Anterior cingulate cortex (tissue), 58 donors: Measurements from ENCODE around the gene LRRC49.
"Not testable (repeated sequence)": the region's sequence is repeated elsewhere in the genome, so short reads cannot be mapped to it uniquely, and the experiment has no call there.

Experiments used
- DNase-seq, 58 donors: peaks; one replicate each; lab custom pipeline; 2025; lab: John Stamatoyannopoulos, UW

The LRRC49 gene

GRCh38 chr15:70892002-70892911, at the start of gene LRRC49, which contains the start of gene THAP10:
TSS of gene LRRC49 (plus strand) at chr15:70892826. CDS start at chr15:70892895, 69 bp downstream.
TSS of gene THAP10 (minus strand) at chr15:70892433. CDS start at chr15:70892272, 161 bp downstream.
- peak; percentile 36 to 96 (median 88) for DNase-seq

DNA sequence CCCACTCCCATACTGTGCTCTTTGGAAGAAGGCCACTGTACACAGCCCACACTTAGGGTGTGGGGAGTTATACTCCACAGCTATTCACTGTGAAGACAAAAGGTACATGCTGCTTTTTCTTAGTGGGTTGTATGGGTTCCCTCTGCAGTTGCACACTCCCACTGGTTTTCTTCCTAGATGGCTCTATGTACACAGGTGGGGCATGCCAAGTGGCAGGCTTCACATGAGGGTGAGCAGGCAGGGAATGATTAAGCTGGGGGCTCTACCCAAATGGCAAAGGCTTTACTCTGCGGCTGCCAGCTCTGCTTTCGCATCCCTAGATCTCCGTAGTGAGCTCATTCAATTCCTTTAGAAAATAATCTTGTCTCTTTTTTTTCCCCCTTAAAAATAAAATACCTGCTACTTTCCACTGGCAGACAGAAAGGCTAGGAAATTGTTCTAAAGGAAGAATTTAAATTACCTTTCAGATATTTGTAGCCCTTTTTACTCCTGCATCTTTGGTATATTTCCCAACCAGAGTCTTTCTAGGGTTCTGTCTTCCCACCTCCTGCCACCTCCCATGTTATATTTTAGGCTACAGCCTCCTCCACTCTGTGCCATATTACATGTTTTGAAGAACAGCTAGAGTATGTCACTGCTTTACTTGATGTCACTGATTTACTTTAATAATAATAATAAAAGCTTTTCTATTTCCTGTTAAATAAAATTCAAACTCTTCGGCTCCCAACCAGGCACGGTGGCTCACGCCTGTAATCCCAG, 46.8 kb upstream of the LRRC49 start:
- DNase-seq, result no peak

- DNase-seq, result no peak
Observed at GRCh38 chr15:70851889-70852288, 40.7 kb upstream of the LRRC49 start.

- DNase-seq, result peak in 2 of 58 donors; percentile 30 to 34
Observed at GRCh38 chr15:70852501-70853317, 39.9 kb upstream of the LRRC49 start.

DNA sequence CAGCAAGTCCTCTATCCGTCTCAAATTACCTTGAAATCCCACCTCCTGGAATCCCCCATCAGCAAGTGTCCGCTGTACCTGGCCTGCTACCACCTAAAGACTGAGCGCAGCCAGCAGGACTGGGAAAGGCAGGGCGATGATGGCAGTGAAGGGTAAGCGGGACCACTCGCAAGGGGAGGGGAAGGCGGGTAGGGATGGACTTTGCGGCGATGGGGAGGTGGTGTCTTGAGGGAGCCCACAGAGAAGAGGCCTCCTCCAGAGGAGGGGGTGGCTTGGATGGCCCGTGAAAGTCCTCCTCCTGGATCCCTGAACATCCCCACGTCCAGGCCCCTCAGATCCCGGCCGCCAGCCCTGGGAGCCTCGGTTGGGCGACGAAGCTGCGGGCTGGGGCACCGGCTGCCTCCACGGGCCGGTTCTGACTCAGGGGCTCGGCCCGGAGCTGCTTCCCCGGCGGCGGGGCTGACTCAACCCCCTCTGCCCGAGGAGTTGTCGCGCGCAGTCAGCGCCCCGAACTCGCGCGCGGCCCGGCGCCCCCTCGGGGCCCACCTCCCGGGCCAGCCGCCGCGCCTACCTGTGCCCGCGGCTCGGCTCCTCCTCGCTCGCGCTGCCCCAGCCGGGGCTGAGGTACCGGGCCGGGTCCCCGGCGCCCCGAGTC, 39.2 kb upstream of the LRRC49 start:
- DNase-seq, result peak in 14 of 58 donors; percentile 20 to 63 (median 44)

- peak in 44 of 58 donors; percentile 30 to 81 (median 61) for DNase-seq
Observed at GRCh38 chr15:70853973-70854665, 38.5 kb upstream of the LRRC49 start, which contains the start of gene LARP6. TSS of gene LARP6 (minus strand) at chr15:70854157. CDS start at chr15:70854088, 69 bp downstream.

GRCh38 chr15:70854666-70854976, 38.0 kb upstream of the LRRC49 start:
- peak in 4 of 58 donors; percentile 51 to 67 (median 62) for DNase-seq

DNA sequence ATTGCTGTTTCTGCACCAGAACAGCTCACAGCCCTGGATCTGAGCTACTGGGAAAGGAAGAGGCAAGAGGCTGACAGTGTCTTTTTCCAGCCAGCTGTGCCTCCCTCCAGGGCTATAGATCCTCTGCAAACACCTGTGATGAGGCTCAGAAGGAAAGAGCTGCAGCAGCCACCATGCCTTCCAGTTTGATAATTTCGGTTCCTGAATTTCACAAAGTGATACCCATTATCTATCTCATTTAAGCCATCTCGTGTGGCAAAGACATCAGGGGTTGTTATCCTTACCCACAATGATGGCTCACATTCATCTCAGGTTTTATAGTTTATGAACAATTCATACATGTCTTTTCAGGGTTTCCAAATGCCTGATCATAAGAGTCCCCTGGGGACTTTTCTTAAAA, 36.9 kb upstream of the LRRC49 start:
- DNase-seq, result no peak

GRCh38 chr15:70856177-70856883, 36.3 kb upstream of the LRRC49 start:
- no peak for DNase-seq

DNA sequence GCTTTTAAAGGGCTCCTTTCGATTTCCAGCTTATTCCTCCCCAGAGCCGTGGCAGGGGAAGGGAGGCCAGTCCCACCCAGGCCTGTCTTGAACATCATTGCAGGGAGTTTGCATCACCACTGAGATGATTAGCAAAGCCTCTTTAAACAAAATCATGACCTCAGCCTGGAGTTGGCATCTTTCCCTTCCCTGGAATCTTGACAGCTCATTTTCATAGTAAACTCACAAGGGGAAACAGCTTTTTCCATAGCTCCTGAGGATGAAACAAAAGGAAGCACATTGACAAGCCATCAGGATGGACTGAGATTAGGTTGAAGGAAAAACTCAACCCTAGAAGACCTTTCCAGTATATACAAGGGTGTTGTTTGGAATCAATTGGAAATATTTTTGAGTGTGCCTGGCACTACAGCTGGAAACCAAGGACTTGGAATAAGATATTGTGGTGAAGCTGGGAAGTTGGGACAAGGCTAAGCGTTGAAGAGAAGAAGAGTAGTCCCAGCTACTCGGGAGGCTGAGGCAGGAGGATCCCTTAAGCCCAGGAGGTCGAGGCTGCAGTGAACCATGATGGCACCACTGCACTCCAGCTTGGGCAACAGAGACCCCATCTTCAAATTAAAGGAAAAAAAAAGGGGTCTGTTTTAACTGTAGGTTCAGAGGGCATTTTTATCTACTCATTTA, 35.6 kb upstream of the LRRC49 start:
- peak in 15 of 58 donors; percentile 18 to 75 (median 47) for DNase-seq

DNA sequence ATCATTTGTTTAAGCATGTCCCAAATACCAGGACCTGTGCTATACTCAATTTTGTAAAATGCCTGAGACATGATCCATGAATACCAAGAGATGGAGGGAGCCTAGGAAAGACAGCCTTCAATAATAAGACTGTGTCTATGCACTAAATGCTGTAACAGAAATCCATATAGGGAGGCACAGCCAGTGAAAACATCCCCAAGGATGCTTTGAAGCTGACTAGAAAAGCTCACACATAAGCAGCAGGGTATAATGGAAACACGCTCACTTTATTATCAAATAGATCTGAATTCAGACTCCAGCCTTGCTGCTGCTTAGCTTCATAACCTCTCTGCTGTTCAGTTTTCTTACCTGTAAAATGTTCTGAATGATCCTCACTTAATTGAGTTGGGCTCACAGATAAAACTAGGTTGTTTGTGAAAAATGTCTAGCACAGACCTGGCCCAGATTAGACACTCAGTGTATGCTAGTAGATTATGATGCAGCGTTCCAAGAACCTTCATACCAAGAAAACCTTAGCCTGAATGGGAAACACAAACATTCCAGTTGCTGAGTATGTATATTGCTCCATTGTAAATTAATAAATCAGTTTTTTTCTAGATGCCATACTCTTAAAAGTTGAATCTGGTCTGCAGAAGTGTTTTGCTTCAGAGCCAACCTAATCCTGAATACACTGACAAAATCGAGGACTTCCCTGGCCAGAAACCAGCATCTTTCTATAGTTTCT, 34.9 kb upstream of the LRRC49 start:
- DNase-seq, result no peak

GRCh38 chr15:70858614-70859321, 33.9 kb upstream of the LRRC49 start:
- not testable (repeated sequence) for DNase-seq

DNA sequence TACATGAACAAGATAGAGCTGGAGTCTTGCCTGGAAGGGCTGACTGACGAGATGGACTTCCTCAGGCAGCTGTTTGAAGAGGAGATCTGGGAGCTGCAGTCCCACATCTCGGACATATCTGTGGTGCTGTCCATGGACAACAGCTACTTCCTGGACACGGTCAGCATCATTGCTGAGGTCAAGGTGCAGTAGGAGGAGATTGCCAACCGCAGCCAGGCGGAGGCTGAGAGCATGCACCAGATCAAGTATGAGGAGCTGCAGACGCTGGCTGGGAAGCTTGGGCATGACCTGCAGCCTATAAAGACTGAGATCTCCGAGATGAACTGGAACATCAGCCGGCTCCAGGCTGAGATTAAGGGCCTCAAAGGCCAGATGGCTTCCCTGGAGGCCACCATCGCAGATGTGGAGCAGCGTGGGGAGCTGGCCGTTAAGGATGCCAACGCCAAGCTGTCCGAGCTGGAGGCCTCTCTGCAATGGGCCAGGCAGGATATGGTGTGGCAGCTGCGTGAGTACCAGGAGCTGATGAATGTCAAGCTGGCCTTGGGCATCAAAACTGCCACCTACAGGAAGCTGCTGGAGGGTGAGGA, 33.2 kb upstream of the LRRC49 start:
- DNase-seq, result no peak

DNA sequence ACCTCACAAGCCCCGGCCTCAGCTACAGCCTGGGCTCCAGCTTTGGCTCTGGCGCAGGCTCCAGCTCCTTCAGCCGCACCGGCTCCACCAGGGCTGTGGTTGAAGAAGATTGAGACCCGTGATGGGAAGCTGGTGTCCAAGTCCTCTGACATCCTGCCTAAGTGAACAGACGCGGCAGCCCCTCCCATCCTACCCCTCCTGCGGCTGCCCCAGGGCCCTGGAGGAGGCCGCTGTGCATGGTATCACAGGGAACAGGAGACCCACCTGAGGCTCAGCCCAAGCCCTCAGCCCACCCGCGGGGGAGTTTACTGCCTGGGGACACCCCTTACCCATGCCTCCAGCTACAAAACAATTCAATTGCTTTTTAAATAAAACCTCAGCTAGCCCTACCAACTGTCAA, 32.6 kb upstream of the LRRC49 start:
- no peak for DNase-seq

DNA sequence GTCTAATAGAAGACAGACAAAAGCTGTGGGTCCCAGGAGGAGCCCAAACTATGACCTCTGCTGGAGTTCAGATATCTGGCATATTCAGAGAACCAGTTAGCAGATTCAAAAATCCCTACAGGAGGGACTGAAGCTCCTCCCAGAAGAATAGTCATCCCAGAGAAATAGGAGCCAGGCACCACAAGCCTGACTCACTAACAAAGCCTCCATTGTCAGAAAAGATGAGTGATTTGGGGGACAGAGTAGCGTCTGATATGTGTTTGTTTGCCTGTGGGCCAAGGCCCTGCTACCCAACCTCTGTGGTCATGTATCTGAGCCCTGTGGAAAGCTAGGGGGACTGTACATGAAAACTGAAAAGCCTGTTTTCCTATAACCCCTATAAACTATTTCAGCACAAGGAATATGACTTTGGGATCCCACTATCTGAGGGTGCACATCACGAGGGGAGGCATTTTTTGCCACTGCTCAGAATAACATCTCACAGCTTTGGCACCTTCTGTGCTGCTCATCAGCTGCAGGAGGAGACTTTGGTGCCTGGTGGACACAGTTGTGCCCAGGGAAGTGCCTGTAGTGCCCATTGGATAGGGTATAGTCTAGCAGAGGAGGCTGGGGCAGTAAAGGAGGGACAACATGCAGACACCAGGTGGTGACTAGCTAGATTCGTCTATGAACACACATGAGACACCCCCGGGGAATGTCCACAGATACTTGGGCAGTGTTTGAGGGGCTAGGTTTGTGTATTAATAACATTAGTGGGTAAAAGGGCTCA, 29.0 kb upstream of the LRRC49 start:
- peak in 29 of 58 donors; percentile 11 to 90 (median 58) for DNase-seq
